CD14-positive monocyte (primary cell): ENCODE results near the gene LAMC3. TPM values are rescaled to one million over a fixed set of nuclear protein-coding genes. Genes with fewer than 3 reads are reported as not detected.

Experiments used
- DNase-seq, 3 donors: peaks; one replicate each; pipeline ENCODE4 v3.0.0-alpha.2; 2011 to 2022
- H2AFZ ChIP-seq: 2 replicates; pipeline ENCODE4 v1.6.0; 2012; ENCODE audit warnings: mild to moderate bottlenecking, low read depth, low read length, inconsistent platforms; ENCODE audit not compliant: insufficient read depth, poor library complexity, severe bottlenecking
- H3K27ac ChIP-seq, 2 donors: 1 replicate in 1 of 2; 2 replicates in 1 of 2; pipeline ENCODE4 v1.5.1; 2012 to 2013; ENCODE audit warnings: low read length in 2 of 2, control low read depth in 1 of 2, inconsistent platforms in 1 of 2, low read depth in 1 of 2, mild to moderate bottlenecking in 1 of 2
- H3K27me3 ChIP-seq, 2 donors: one replicate each; pipeline versions ENCODE4 v1.6.0 to v1.6.1; 2011 to 2013; ENCODE audit warnings: low read length in 2 of 2; ENCODE audit not compliant: control insufficient read depth in 2 of 2, insufficient read depth in 2 of 2
- H3K36me3 ChIP-seq, 2 donors: replicated peaks in 1 of 2; 1 replicate in 1 of 2; 2 replicates in 1 of 2; pipeline versions ENCODE4 v1.5.1 to v1.6.1; 2012 to 2013; ENCODE audit warnings: low read length in 2 of 2, control low read depth in 1 of 2, inconsistent platforms in 1 of 2, mild to moderate bottlenecking in 1 of 2; ENCODE audit not compliant: insufficient read depth in 2 of 2, control insufficient read depth in 1 of 2
- H3K4me1 ChIP-seq, 2 donors: 1 replicate in 1 of 2; 2 replicates in 1 of 2; pipeline versions ENCODE4 v1.5.1 to v1.6.1; 2012 to 2013; ENCODE audit warnings: low read length in 2 of 2, control low read depth in 1 of 2, inconsistent platforms in 1 of 2, mild to moderate bottlenecking in 1 of 2, moderate library complexity in 1 of 2; ENCODE audit not compliant: insufficient read depth in 2 of 2, control insufficient read depth in 1 of 2
- H3K4me2 ChIP-seq: replicated peaks from 2 replicates; pipeline ENCODE3; 2012; ENCODE audit warnings: low read length, moderate library complexity, mild to moderate bottlenecking; ENCODE audit not compliant: poor library complexity, severe bottlenecking; ENCODE audit errors: extremely low read depth
- H3K4me3 ChIP-seq, 3 experiments: fragments of 200-600 bp in 1 of 3; sonication (generic) in 1 of 3; replicated peaks in 1 of 3; 1 replicate in 2 of 3; 2 replicates in 1 of 3; pipeline ENCODE4 v1.5.1; 2011 to 2013; ENCODE audit warnings: low read length in 3 of 3, mild to moderate bottlenecking in 3 of 3, control low read depth in 2 of 3, low read depth in 2 of 3, inconsistent platforms in 1 of 3, moderate library complexity in 1 of 3
- H3K79me2 ChIP-seq: 2 replicates; pipeline ENCODE4 v1.6.0; 2012; ENCODE audit warnings: mild to moderate bottlenecking, control low read depth, inconsistent platforms, low read length, moderate library complexity; ENCODE audit not compliant: insufficient read depth
- H3K9ac ChIP-seq: 2 replicates; pipeline ENCODE4 v1.6.0; 2017; ENCODE audit warnings: low read length, mild to moderate bottlenecking; ENCODE audit not compliant: insufficient read depth, poor library complexity, severe bottlenecking
- H3K9me3 ChIP-seq, 2 donors: replicated peaks in 1 of 2; 1 replicate in 1 of 2; 2 replicates in 1 of 2; pipeline versions ENCODE4 v1.5.1 to v1.6.1; 2012 to 2013; ENCODE audit warnings: low read length in 2 of 2, control low read depth in 1 of 2; ENCODE audit not compliant: control insufficient read depth in 1 of 2, insufficient read depth in 1 of 2
- H4K20me1 ChIP-seq: 2 replicates; pipeline ENCODE4 v1.6.0; 2012; ENCODE audit warnings: mild to moderate bottlenecking, low read length, control low read depth, moderate library complexity; ENCODE audit not compliant: insufficient read depth
- H3K27ac Mint-ChIP-seq, 7 donors: one replicate each; pipeline ENCODE4 v1.8.0; 2020; ENCODE audit warnings: mild to moderate bottlenecking in 7 of 7, mixed read lengths in 7 of 7, moderate library complexity in 6 of 7, inconsistent platforms in 2 of 7
- H3K27me3 Mint-ChIP-seq, 3 donors: one replicate each; pipeline ENCODE4 v1.8.0; 2021 to 2022; ENCODE audit warnings: low read depth in 3 of 3, mild to moderate bottlenecking in 3 of 3, mixed read lengths in 3 of 3, moderate library complexity in 3 of 3, inconsistent platforms in 1 of 3
- H3K36me3 Mint-ChIP-seq, 2 donors: one replicate each; pipeline ENCODE4 v1.8.0; 2020; ENCODE audit warnings: mixed read lengths in 2 of 2, inconsistent platforms in 1 of 2, mild to moderate bottlenecking in 1 of 2
- H3K4me1 Mint-ChIP-seq: one replicate; pipeline ENCODE4 v1.8.0; 2020; ENCODE audit warnings: mild to moderate bottlenecking, mixed read lengths
- H3K4me3 Mint-ChIP-seq, 2 donors: one replicate each; pipeline ENCODE4 v1.8.0; 2020; ENCODE audit warnings: mild to moderate bottlenecking in 2 of 2, mixed read lengths in 2 of 2, moderate library complexity in 1 of 2
- H3K9me3 Mint-ChIP-seq, 7 donors: one replicate each; pipeline ENCODE4 v1.8.0; 2020 to 2022; ENCODE audit warnings: mixed read lengths in 7 of 7, mild to moderate bottlenecking in 6 of 7, moderate library complexity in 6 of 7, inconsistent platforms in 2 of 7
- CTCF ChIP-seq: fragments of 200-600 bp; IDR thresholded peaks from one replicate; pipeline ENCODE4 v1.8.0; 2022; ENCODE audit warnings: antibody characterized with exemption, mild to moderate bottlenecking
- WGBS: methylation state at CpG from one replicate; pipeline ENCODE4 v1.1.5; 2013; ENCODE audit warnings: missing lambda C conversion rate; ENCODE audit not compliant: insufficient coverage; 5-methylcytosine and 5-hydroxymethylcytosine counted together
- intact Hi-C, 2 donors: fragments of 100-400 bp; cut with micrococcal nuclease; formaldehyde crosslinking; loops; one replicate each; pipeline versions ENCODE4 v1.15.0 to v1.15.1; 2023
- polyA plus RNA-seq, 3 donors: library from polyadenylated mRNA; depleted of rRNA in 1 of 3; unstranded in 2 of 3; stranded (reverse) in 1 of 3; fragments of 300-500 nt in 2 of 3; fragments of >200 nt in 1 of 3; fragmentation: Illumina TruSeq in 2 of 3; gene quantifications; 1 replicate in 2 of 3; 2 replicates in 1 of 3; pipeline ENCODE4 v1.2.3, GENCODE V29; 2012 to 2021

The LAMC3 gene
- polyA plus RNA-seq, 3 donors: 0.19 TPM; not detected in 2

GRCh38 chr9:131120620-131121228 lies 111.8 kb downstream of the LAMC3 start:
- no peak overlapping the region for H3K4me3 ChIP-seq
- no peak for TF ChIP-seq CTCF
- H3K4me3 Mint-ChIP-seq: no peak overlapping the region
- intact Hi-C loops: no loop called here
- no peaks in the 10 kb centered on the region for H4K20me1 ChIP-seq
- H3K36me3 ChIP-seq: no peaks in the 10 kb centered on the region
- H3K79me2 ChIP-seq: peaks cover 3% of the 10 kb centered on the region
- H3K27ac Mint-ChIP-seq: no peak overlapping the region
- peaks cover 9 to 10% of the 10 kb centered on the region in 2 donors for H3K4me1 ChIP-seq
- H2AFZ ChIP-seq: no peak overlapping the region
- H3K36me3 Mint-ChIP-seq: no peaks in the 10 kb centered on the region
- peaks cover 0 to 3% of the 10 kb centered on the region in 2 donors for H3K27me3 ChIP-seq
- DNase-seq: no peak
- no peak overlapping the region for H3K27ac ChIP-seq
- no peak overlapping the region for H3K4me2 ChIP-seq
- peaks cover 11% of the 10 kb centered on the region for H3K4me1 Mint-ChIP-seq
- H3K9ac ChIP-seq: no peak overlapping the region
- H3K9me3 Mint-ChIP-seq: peaks cover 0 to 1% (median 0%) of the 10 kb centered on the region in 7 donors
- 95% methylated on average over 4 of the region's 7 CpGs for WGBS
- peaks cover 7 to 10% (median 7%) of the 10 kb centered on the region in 3 donors for H3K27me3 Mint-ChIP-seq
- no peaks in the 10 kb centered on the region for H3K9me3 ChIP-seq

- H3K36me3 ChIP-seq: no peaks in the 10 kb centered on the region
- peaks cover 9% of the 10 kb centered on the region for H3K79me2 ChIP-seq
- H3K36me3 Mint-ChIP-seq: no peaks in the 10 kb centered on the region
- H3K4me3 Mint-ChIP-seq: no peak overlapping the region
- H3K9me3 ChIP-seq: no peaks in the 10 kb centered on the region
- DNase-seq: no peak
- TF ChIP-seq CTCF: no peak
- H3K27ac Mint-ChIP-seq: peak overlapping the region in 1 of 7 donors; percentile 26
- no peaks in the 10 kb centered on the region for H4K20me1 ChIP-seq
- H3K4me1 ChIP-seq: peaks cover 15% of the 10 kb centered on the region in 2 donors
- no peak overlapping the region for H3K9ac ChIP-seq
- H3K9me3 Mint-ChIP-seq: peaks cover 0 to 1% (median 0%) of the 10 kb centered on the region in 7 donors
- no peak overlapping the region for H3K4me2 ChIP-seq
- H3K27ac ChIP-seq: no peak overlapping the region
- peaks cover 16% of the 10 kb centered on the region for H3K4me1 Mint-ChIP-seq
- intact Hi-C loops: no loop called here
- H3K27me3 ChIP-seq: peaks cover 0 to 3% of the 10 kb centered on the region in 2 donors
- 94% methylated on average over 2 of the region's 2 CpGs for WGBS
- peaks cover 7 to 9% (median 7%) of the 10 kb centered on the region in 3 donors for H3K27me3 Mint-ChIP-seq
- no peak overlapping the region for H2AFZ ChIP-seq
- no peak overlapping the region for H3K4me3 ChIP-seq
Measured at GRCh38 chr9:131121346-131121745, 112.4 kb downstream of the LAMC3 start.
